Erythroblast (primary cell): ENCODE data around the gene RASSF9.
A peak's percentile ranks its signal among the peaks of the same experiment; 100 is the strongest.

Experiments
- DNase-seq, 2 experiments: peaks; one replicate each; lab custom pipeline; 2025; lab: John Stamatoyannopoulos, UW
- GATA1 ChIP-seq: IDR thresholded peaks from 2 replicates; pipeline ENCODE4 v1.6.1; 2011; ENCODE audit warnings: low read depth, mild to moderate bottlenecking, control low read depth, low read length, moderate library complexity
- POLR2A ChIP-seq: IDR thresholded peaks from 2 replicates; pipeline ENCODE4 v1.6.1; 2011; ENCODE audit warnings: mild to moderate bottlenecking, low read length

The RASSF9 gene

DNA sequence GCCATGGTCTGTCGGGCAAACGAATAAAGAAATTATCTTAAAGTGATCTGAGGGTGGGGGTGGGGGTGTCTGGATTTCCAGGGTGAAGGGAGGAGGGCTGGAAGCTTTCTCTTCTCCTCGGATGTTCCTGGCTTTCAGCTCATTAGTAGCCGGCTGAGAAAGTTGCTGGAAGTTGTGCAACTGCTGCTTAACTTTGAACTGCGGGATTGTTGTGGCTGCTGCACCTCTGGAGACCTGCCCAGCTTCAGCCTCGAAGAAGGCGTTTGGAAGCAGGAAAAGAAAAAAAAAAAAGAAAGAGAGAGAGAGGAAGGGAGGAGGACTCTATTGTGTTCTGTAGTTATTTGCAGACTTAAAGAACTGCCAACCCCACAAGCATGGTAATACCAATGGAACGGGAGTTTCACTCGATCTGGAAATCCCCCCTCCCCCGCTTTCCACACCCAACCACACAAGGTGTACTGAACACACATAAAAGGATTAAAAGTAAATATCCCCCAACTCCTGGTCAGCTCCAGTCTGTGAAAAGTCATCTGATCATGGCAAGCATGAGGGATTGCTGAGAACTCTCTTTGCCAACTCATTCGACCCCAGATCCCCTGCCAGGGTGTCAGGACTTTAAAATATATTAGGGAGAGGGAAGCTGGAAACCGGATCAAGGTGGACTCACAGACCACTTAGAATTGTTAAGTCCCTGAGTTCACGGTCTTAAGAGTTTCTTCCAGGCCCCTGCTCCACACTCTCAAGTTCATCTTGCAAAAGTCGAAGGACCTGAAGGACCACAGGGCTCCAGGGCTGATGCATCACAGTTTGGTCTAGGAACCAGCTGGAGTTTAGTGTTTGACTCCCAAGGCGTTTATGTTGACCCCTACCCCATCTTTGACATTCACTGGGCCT, at the start of gene RASSF9:
Gene RASSF9 (minus strand): TSS at position 213 of the 894 bp plus-strand sequence. CDS start 208 bp downstream, at position 5.
- DNase-seq, result no peak

DNA sequence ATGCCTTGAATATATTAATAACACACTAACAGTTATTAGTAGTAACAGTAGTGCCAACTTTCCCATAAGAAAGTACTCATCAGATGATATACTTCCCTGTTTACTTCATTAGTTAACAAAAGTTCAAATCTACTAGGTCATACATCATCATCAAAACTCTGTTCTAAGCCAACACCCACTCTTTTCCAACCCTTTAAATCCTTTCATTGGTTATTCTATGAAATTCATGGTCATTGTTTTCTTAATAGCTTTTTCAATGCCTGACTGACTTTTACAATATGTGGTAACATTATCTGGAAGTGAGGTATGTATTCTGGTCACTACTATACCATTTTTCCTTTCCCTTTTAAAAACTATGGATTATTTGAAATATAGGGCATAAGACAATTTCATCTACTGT, 47.6 kb upstream of the RASSF9 start:
- TF ChIP-seq POLR2A (no peak), GATA1 (no peak)
- no peak for DNase-seq

More for the DNA sequence above, at the start of gene RASSF9:
- TF ChIP-seq GATA1 (no peak), POLR2A (no peak)

DNA sequence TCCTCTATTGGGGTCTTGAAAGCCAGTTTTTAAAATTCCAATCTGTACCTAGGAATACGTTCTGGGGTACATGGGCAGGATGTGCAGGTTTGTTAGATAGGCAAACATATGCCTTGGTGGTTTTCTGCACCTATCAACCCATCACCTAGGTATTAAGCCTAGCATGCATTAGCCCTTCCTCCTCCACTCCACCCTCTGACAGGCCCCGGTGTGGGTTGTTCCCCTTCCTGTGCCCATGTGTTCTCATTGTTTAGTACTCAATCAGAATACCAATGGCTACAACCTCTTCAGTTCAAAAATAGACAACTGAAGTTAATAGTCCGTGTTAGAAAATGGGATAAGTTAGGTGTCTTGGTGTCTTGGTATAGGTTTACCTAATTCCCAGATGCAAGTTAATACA, 41.2 kb upstream of the RASSF9 start:
- DNase-seq, result no peak
- TF ChIP-seq GATA1 (no peak), POLR2A (no peak)

DNA sequence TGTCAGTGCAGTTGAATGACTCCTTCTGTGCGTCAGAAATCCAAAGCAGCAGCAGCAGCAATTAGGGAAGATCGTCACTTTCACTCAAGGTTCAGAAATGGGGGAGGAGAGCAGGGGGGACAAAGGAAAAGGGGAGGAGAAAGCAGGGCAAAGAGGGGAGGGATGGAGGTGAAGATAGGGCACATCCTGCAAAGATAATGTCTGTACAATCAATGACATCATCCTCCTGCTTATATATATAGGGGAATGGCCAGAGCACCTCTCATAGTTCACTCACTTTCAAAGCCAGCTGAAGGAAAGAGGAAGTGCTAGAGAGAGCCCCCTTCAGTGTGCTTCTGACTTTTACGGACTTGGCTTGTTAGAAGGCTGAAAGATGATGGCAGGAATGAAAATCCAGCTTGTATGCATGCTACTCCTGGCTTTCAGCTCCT, 37.8 kb upstream of the RASSF9 start, which contains the start of gene NTS:
Gene NTS (plus strand): TSS at position 265 of the 431 bp plus-strand sequence. CDS start 109 bp downstream, at position 374.
- TF ChIP-seq POLR2A, result no peak
- no peak for TF ChIP-seq GATA1
- peak in 1 of 2 experiments; percentile 1 for DNase-seq

DNA sequence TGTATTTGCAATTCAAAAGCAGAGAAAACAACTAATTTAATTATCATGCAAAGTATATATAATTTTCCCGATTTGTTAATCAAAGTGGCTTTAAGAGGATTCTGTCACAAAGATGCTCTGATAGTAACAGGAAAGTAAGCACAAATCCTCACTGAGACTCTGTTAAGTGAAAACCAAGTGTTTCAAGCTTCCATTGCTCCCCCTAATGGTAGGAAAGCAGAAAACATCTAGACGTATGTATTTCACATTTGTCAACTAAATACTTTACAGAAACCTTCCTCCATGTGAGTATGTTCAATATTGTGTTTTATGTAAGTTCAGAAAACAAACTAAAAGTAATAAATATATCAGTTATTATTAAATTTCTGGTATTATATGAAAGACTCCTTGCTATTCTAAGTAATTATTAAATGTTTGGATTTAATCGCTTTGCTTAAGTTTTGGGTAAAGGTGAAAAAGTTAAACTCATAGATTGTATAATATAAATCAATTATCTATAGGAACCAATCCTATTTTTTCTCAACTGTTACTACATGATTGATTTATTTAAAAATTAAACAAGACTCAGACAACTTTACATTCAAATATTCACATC, 36.4 kb upstream of the RASSF9 start:
- no peak for TF ChIP-seq GATA1
- no peak for TF ChIP-seq POLR2A
- peak; percentile 50 to 60 for DNase-seq

DNA sequence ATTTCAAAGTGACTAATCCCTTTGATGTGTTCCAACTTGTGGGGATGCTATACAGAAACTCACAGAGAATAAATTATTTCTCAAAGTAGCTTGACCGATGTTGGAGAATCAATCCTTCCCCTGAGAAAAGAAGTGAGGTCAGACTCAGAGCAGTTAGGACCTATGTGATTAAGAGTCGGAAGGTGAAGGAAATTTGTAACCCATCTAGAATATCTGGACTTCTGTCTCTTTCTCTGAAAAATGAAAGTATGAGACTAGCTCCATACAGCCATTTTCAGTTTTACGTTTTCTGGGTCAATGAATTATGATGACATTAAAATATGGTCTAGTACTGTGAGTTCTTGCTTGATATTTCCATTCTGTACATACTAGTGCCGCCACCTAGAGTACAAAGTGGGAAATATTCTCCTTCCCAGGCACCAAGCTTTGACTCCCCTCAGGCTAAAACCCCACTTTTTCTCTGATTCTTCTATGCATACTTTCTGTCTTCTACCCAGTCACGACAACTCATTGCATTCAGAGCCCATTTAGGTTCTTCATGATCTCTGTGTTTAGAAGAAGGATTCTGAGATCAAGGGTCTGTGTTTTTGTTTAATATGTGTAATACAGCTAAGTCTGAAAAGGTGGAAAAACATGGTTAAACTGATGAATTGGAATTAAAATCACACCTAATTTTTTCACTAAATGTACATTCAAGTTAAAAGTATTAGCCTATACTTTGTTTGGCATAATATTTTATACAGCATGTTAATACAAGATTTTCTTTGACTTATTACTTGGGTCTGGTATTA, 31.0 kb upstream of the RASSF9 start:
- no peak for TF ChIP-seq GATA1
- TF ChIP-seq POLR2A, result no peak
- DNase-seq, result peak; percentile 47 to 60

DNA sequence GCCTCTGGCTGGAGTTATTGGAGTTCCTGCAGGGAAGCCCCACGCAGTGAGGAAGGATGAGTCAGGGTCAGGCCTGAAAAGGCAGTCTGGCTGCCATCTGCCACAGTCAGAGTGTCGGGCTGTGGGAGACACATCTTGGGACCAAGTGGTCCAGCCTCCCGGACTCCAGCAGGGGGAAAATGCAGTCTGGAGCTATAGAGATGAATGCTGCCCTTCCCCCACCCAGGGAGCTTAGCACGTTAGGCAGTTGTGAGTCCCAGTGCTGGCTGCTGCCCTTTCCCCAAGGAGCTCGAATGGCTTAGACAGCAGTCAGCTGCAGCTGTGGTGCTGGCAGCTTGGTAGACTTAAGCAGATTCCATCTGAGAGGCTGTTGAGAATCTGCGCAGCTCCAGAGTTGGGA, 29.7 kb upstream of the RASSF9 start:
- TF ChIP-seq GATA1, result no peak
- TF ChIP-seq POLR2A, result no peak
- DNase-seq, result no peak

DNA sequence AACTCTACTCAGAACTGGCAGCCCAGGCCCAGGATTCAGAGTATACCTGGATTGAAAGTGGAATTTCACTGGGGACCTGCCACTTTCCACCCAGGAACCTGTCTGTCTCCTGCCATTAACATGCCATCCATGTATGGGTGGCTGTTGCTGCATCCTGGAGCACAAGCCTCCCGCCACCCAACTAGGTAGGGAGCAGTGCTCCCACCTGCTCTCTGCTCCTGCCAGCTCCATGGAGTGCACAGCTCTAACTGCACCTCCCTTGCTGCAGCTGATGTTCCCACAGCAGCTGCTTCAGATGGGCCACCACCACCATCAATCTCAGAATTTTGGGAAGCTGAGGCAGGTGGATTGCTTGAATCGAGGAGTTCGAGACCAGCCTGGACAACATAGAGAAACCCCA, 20.8 kb upstream of the RASSF9 start:
- TF ChIP-seq GATA1, result no peak
- TF ChIP-seq POLR2A, result no peak
- DNase-seq, result no peak

DNA sequence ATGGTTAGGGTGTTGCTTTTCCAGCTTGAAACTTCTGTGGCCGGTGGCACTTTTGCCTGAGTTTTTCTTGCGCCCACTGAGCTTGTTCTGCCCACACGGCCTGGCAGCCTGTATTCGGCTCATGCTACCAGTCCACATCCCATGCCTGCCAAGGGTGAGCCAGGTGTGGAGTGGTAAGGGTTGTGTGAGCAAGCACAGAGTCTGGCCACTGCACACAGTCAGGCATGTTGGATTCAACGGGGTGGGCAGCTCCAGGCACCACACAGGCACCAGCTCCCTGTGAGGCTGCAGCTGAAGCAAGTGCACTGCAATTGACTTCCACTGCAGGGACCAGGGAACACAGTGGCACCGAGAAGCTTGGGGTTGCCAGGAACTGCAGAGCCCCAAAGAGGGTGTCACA, 19.1 kb upstream of the RASSF9 start:
- DNase-seq, result no peak
- TF ChIP-seq GATA1, result no peak
- no peak for TF ChIP-seq POLR2A

DNA sequence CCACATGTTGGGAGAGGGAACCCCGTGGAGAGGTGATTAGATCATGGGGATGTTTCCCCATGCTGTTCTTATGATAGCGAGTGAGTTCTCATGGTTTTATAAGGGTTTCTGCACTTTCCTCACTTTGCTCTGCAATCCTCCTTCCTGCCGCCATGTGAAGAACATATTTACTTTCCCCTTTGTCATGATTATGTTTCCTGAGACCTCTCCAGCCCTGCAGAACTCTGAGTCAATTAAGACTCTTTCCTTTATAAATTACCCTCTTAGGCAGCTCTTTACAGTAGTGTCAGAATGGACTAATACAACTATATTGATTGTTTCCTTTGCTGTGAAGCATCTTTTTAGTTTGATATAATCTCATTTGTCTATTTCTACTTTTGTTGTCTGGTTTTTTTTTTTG, 13.1 kb upstream of the RASSF9 start:
- DNase-seq, result no peak
- TF ChIP-seq POLR2A (no peak), GATA1 (no peak)

DNA sequence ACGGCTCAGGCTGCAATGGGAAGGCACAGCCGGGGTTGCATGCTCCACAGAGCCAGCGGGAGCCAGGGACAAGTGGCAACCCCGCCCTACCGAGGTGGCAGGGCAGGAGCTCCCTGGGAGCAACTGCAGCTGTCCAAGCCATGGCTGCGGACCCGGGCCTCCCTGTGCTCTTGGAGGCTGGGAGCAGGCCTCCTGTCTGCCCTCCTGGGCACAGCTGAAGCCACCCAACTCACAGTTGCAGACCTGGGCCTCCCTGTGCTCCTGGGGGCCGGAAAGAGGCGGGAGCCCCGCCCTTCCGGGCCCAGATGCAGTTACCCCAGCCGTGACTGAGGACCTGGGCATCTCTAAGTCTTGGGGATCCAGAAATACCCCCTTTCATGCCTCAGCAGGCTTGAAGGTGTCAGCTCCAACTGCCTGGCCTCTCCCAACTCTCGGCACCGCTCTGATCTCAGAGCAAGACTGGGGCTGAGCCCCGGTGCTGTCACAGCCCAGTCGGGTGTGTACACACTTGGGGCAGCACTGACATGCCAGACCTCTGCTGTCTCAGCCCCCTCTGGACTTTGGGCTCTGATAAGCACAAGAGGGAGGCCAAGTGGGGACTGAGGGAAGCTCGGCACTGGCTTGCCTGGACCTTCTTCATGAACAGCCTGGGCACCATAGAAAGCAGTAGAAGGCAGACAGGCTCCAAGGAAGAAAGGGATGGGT, 7.5 kb upstream of the RASSF9 start:
- TF ChIP-seq POLR2A, result no peak
- no peak for TF ChIP-seq GATA1
- DNase-seq, result no peak

DNA sequence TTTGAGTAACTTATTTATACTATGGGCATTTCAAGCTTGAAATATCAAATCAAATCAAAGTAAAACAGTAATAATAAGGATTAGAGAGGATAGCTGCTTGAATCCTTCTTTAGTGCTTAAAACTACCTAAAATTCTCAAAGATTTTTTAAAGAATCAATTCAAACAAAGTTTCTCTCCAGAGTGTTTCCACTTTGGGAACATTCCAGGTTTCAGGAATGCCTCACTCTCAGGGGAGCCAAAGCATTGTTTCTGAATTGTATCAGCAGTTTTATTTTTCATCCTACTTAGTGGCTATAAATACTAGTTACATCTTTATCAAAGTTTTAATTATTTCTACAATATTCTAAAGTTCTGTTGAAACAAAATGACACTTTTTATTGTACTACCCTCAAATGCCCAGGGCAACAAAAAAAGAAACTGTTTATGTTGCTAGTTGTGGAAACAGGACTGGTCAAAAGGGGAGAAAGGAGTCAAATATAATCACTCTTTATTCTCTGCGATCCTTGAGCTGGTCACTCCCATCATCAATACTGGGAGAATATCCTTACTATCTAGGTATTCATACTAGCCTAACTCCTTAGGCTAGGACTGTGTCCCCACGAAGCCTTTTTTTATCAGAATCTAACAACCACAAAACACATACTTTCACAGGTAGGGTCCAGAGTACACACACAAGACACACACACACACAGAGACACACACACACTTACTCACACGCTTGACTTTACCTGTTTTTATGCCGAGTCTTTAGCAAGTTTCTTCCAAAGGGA, 598 bp downstream of the RASSF9 start:
- TF ChIP-seq GATA1 (no peak), POLR2A (no peak)
- no peak for DNase-seq

DNA sequence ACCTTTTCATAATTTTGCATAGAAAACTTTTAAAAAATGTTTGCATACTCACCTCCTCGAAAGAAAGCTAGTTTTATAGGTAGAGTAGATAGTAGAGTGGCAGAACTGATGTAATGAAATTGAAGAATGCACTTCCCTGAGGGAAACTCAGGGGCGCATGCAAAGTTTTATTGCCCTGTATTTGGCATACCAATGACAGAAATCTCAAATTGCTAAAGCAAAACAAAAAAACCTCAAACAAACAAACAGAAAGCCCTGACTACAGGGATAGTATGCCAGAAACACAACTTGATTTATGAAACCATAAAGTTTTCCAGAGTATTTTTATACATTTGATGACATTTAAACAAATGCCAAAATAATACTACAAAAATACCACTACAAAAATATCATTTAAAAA, 1.8 kb downstream of the RASSF9 start:
- no peak for DNase-seq
- TF ChIP-seq GATA1, result no peak
- no peak for TF ChIP-seq POLR2A
